ENCODE data around the gene SLC12A7.

- TF ChIP-seq, protein P1, sequence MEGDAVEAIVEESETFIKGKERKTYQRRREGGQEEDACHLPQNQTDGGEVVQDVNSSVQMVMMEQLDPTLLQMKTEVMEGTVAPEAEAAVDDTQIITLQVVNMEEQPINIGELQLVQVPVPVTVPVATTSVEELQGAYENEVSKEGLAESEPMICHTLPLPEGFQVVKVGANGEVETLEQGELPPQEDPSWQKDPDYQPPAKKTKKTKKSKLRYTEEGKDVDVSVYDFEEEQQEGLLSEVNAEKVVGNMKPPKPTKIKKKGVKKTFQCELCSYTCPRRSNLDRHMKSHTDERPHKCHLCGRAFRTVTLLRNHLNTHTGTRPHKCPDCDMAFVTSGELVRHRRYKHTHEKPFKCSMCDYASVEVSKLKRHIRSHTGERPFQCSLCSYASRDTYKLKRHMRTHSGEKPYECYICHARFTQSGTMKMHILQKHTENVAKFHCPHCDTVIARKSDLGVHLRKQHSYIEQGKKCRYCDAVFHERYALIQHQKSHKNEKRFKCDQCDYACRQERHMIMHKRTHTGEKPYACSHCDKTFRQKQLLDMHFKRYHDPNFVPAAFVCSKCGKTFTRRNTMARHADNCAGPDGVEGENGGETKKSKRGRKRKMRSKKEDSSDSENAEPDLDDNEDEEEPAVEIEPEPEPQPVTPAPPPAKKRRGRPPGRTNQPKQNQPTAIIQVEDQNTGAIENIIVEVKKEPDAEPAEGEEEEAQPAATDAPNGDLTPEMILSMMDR (optimal IDR thresholded peaks at IDR 0.05 in 1 of 3, IDR thresholded peaks at IDR 0.05 in 1 of 3, conservative IDR thresholded peaks at IDR 0.05 in 1 of 3; ENCODE audit: extremely low read depth in 1 of 3, insufficient read depth in 2 of 3, low read length in 3 of 3): peak in 2 of 3 experiments; percentile 25 to 81
- no peak for TF ChIP-seq EZH2 (IDR thresholded peaks at IDR 0.05; ENCODE audit: low read length)
Observed at GRCh38 chr5:1052641-1053390, 59.0 kb downstream of the SLC12A7 start.

All from keratinocyte (primary cell).